ENCODE results near the gene MCUB.

MCUB gene

DNA sequence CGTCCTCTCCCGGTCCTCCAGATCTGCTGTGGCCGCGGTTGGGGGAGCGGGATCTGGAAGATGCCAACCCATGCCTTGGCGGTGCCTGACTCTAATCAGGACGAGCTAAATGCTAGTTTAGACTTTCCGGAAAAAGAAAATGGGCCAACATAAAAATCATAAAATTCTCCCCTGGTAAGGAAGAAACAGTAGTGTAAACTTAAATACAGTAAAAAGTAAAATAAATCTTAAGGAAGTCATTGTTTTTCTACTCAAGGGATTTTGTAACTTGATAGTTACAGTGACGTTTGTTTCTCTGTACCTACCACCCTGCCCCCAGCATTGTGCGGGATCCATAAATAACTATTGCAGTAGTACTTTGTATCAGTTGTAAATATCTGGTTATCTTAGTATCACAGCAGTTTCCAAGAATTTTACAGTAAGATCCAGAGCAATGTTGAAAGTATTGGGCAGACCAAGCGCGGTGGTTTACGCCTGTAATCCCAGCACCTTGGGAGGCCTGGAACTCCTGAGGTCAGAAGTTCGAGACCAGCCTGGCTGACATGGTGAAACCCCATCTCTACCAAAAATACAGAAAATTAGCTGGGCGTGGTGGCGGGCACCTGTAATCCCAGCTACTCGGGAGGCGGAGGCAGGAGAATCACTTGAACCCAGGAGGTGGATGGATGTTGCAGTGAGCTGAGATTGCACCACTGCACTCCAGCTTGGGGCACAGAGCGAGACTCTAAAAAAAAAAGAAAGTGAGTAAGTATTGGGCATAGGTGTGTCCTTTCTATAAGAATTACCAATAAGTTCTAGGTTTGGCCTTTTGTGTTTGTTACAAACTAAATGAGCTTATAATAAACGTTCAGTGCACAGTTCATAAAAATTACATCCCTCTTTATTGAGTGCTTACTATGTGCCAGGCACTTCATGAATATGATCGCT lies 170.8 kb downstream of the MCUB start:
- peak overlapping the region; percentile 86 for H3K4me3 Mint-ChIP-seq
- TF ChIP-seq, protein P1, sequence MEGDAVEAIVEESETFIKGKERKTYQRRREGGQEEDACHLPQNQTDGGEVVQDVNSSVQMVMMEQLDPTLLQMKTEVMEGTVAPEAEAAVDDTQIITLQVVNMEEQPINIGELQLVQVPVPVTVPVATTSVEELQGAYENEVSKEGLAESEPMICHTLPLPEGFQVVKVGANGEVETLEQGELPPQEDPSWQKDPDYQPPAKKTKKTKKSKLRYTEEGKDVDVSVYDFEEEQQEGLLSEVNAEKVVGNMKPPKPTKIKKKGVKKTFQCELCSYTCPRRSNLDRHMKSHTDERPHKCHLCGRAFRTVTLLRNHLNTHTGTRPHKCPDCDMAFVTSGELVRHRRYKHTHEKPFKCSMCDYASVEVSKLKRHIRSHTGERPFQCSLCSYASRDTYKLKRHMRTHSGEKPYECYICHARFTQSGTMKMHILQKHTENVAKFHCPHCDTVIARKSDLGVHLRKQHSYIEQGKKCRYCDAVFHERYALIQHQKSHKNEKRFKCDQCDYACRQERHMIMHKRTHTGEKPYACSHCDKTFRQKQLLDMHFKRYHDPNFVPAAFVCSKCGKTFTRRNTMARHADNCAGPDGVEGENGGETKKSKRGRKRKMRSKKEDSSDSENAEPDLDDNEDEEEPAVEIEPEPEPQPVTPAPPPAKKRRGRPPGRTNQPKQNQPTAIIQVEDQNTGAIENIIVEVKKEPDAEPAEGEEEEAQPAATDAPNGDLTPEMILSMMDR (IDR thresholded peaks at IDR 0.05): no peak
- peaks cover 5% of the 10 kb centered on the region for H3K36me3 Mint-ChIP-seq (ENCODE audit: low read depth)
- H3K9me3 Mint-ChIP-seq: peaks cover 3% of the 10 kb centered on the region
- no peak overlapping the region for H3K27ac Mint-ChIP-seq
- no peak for DNase-seq
- peaks cover 27% of the 10 kb centered on the region for H3K27me3 Mint-ChIP-seq (ENCODE audit: low read depth, poor library complexity)
- H3K4me1 Mint-ChIP-seq: peaks cover 18% of the 10 kb centered on the region

- Mint-ChIP-seq H3K27ac (no peak overlapping the region), H3K4me1 (peaks cover 8% of the 10 kb centered on the region), H3K27me3 (ENCODE audit: low read depth, poor library complexity) (peaks cover 19% of the 10 kb centered on the region), H3K9me3 (peaks cover 3% of the 10 kb centered on the region), H3K4me3 (no peak overlapping the region), H3K36me3 (ENCODE audit: low read depth) (no peaks in the 10 kb centered on the region)
- TF ChIP-seq, protein P1 (IDR thresholded peaks at IDR 0.05): no peak
- DNase-seq: no peak
Observed at GRCh38 chr4:109733728-109734127, 173.7 kb downstream of the MCUB start.

DNA sequence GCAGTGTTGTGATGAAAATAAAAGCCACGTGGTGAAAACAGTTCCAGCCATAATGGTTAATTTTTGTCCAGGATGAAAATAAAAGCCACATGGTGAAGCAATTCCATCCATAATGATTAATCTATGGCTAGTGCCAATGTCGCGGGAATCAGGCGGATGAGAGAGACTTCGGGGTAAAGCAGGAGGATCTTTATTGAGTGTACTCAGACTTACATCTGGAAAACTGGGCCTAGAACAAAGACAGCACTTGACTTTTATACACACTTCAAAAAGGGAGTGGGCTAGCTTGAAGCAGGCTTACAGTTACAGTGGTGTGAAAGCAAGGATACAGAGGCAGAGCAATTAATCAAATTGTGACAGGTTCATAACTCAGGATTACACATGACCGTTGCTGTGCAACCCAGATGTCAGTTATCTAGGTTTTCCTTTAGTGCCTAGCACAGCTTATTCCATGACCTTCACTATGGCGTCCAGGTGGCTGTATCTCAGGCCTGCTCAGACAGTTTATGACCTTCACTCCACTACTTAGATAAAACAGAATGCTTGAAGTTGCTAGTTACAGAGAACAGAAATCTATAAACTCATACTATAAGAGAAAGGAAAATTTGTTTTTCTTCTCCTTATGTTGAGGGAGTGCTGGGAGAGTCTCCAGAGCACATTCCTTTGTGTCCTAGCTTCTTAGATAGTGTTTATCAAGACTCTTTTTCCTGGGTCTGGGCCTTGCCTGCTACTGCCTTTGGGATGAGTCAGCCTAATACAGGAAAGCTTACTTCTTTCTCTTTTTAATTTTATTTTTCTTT lies 175.7 kb downstream of the MCUB start:
- peaks cover under 1% of the 10 kb centered on the region for H3K4me1 Mint-ChIP-seq
- no peak overlapping the region for H3K4me3 Mint-ChIP-seq
- H3K27me3 Mint-ChIP-seq (ENCODE audit: low read depth, poor library complexity): peaks cover 10% of the 10 kb centered on the region
- H3K9me3 Mint-ChIP-seq: peaks cover 3% of the 10 kb centered on the region
- H3K36me3 Mint-ChIP-seq (ENCODE audit: low read depth): no peaks in the 10 kb centered on the region
- DNase-seq: no peak
- TF ChIP-seq, protein P1 (IDR thresholded peaks at IDR 0.05): no peak
- H3K27ac Mint-ChIP-seq: no peak overlapping the region

Measured in nephron progenitor cell (in vitro differentiated cells).